CD4-positive, alpha-beta T cell treated with Interleukin-6 for 4 hours (primary cell): Measurements from ENCODE around the gene ANP32E.
A peak's percentile ranks its signal among the peaks of the same experiment; 100 is the strongest.

Experiments
- DNase-seq: peaks from one replicate; pipeline ENCODE4 v3.0.0-alpha.2; 2020; ENCODE audit warnings: mixed read lengths

ANP32E gene

DNA sequence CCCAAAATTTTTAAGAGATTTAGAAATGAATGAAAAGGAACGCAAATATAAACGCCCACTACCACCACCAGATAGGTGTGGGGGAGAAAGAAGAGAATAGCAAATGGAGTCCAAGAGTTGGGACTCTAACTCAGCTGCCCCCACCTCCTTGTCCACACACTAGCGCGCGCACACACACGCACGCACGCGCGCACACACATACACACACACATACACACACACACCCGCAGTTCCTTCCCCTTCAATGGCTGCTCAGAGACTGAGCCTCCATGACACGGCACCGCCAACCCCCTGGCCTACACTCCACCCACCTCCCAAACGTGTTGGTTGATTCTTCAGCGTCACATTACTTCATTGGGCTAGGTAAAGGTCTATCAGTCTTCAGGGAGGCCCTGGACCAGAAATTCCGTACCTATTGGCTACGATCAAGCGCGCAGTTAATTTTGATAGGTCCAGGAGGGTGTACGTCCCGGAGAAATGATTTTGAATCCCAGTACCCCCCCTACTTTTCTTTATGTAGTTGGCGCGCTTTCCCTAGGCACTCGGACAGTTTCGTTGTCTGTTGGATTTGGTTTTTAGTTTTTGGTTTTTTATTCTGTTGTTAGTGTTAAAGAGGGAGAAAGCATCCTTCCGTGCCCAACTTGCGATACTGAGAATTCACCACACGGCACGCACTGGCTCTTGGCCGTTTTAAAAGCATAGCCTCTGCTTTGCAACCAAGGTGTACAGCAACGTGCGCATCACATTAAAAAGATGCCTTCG, at the start of gene ANP32E:
TSS of gene ANP32E (minus strand) at position 261 of the 762 bp plus-strand sequence. CDS start 326 bp downstream, outside the sequence.
- peak; percentile 94 for DNase-seq

DNA sequence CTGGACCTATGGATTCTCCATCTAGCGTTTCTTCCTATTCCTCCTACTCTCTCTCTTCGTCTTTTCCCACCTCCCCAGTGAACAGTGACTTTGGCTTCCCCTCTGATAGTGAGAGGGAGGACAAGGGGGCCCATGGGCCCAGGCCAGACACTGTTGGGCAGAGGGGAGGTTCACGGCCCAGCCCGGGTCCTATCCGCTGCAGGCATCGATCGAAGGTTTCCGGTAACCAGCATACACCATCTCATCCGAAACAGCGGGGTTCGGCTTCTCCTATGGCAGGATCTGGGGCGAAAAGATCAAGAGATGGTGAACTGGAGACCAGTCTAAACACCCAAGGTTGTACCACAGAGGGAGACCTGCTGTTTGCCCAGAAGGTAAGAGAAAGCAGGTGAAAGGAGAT, 47.3 kb upstream of the ANP32E start:
- no peak for DNase-seq

DNA sequence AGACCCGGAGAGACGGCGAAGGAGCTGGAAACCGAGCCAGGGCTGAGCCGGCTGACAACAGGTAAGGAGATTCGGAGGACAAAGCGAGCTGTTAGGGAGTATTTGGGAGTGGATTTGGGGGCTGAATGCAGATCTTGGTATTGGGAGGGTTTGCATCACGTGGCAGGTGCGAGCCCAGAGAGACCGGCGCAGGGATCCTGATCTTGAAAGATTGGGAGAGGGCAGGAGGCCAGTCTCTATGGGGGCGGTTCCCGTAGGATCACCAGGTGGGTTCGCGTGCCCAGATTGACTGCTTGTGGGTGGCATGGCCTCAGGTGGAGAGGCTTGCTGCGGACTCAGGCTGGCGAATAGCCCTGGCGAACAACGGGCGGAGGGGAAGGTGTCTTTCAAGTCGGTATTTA, 46.6 kb upstream of the ANP32E start:
- DNase-seq = no peak

DNA sequence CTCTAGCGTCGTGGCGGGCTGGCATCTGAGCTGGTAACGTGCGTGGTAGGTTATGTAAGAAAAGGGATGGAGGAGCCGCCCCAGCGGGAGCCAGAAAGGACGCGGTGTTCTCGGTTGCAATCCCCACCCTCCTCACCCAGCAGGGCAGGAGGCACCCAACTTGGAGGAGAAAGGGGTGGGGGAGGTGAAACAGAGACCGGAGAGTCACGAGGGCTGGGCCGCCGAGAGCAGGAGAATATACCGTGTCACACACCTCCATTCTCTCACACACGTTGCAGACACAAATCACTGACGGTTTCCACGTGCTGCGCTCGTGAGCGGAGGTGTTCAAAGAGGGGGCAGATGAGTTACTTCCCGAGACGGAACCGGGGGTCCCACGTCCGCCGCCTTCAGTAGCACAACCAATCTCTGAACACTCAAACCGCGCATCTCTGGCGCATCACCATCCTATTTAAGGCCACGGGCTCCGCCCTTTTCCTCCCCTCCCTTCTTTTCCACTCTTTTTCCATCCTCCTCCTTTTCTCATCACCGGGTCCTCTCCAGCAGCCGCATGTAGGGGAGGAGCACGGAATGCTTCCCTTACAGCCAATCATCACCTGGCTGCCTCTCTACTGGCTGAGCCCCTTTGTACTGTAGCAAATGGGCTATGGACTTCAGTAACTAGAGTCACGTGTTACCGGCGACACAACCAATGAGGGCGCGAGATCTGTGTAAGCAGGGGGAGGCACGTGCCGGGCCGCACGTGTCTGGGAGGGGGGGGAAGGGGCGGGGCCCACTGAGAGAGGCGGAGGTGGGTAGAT, 46.0 kb upstream of the ANP32E start, which contains the start of gene CIART:
TSS of gene CIART (plus strand) at position 797 of the 800 bp plus-strand sequence. CDS start 714 bp downstream, outside the sequence.
- DNase-seq = peak; percentile 88

DNA sequence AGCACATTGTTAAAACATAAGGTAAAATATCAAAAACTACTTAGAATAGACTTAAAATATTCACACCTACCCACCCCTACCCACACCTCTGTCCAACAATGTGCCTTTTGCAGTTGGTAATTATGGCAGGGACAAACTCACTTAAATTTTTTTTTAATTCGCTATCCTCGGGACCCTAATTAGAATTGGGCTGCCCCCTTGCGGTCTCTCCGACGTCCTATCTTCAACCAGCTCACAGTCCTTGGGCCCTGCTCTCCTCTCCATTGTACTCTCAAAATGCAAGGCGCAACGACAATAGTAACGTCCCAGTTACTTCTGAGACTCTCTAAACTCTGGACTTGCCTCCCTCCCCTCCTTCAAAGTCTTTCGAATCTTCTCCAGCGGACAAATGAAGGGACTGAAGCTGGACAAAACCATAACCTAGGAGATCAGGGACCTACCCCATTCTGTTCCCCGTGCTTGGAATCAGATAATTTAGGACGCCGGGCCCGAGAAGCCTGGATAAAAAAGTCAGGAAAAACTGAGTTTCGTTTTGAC, 45.4 kb upstream of the ANP32E start:
- peak; percentile 76 for DNase-seq

DNA sequence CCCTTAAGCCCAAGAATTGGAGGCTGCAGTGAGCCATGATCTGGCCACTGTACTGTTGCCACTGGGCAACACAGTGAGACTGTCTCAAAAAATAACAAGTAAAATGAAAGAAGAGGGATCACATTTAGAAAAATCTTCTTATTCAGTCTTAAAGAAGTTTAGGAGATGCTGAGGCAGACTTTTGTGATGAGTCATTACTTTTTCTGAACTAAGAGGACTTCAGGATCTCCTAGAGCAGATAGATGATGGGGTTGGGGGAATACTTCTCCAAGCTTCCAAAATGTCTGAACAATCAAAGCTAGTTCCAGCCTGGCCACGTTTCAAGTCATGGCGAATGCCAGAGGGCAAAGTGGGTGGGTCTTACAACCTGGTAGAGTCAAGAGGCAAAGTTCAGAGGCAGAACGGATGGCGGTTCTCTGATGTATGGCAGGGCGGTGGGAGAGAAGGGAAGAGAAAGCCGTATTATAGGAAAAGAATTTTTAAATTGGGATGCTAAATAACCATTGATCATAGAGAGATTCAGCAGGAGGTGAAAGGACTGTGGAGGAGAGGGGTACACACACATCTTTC, 44.3 kb upstream of the ANP32E start:
- DNase-seq = no peak

DNA sequence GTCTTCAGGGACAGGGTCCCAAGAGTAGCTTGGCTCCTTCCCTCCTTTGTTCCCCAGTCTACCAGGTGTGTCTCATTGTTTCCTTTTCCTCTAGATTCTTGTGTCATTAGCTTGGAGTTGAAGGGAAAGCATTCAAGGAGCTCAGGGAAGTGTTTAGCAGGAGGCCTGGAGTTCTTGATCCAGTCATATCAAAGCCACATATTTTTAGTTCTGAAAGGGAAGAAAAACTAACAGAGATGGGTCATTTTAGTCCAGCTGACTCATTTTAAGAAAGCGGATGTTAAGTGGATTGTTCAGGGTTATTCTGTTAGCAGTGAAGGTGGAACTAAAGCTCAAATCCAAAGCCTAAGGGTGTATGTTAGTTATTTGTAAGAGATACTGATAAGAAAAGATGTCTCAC, 37.4 kb upstream of the ANP32E start:
- DNase-seq = no peak

DNA sequence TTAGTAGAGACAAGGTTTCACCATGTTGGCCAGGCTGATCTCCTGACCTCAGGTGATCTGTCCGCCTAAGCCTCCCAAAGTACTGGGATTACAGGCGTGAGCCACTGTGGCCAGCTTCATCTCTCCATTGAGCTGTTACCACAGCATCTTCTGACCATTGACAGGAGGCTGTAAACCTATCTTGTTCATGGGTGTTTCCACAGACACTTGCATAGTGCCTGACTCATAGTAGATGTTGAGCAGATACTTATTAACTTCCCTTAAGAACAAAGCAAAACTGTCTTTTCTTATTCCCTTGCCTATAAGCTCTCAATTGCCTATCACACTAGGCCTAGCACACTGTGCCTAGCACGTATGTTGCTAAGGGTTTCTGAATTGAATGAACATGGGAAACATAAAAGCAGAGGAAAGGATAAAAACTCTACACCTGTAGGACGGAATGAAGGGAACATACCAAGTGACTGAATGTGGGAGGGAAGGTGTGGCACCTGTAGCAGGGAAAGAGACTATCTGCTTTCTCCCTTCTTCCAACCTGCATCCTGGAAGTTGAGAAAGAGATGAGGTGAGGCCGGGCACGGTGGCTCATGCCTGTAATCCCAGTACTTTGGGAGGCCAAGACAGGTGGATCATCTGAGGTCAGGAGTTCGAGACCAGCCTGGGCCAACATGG, 35.5 kb upstream of the ANP32E start:
- DNase-seq = no peak

DNA sequence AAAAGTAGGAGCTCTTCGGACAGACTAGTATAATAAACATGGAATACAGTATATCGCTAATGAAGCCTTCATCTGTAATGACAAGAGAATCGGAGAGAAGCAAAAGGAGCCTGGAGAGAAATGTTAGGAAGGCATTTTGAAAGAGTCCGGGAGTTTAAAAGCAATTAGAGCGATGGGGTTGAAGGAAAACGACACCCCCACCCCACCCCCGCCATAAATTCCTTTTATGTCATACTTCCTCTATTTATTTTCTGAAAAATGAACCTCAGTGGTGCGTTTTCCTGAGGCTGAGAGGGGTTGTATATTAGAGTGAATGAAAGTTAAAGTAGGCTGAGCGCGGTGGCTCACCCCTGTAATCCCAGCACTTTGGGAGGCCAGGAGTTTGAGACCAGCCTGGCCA, 33.5 kb upstream of the ANP32E start:
- no peak for DNase-seq

DNA sequence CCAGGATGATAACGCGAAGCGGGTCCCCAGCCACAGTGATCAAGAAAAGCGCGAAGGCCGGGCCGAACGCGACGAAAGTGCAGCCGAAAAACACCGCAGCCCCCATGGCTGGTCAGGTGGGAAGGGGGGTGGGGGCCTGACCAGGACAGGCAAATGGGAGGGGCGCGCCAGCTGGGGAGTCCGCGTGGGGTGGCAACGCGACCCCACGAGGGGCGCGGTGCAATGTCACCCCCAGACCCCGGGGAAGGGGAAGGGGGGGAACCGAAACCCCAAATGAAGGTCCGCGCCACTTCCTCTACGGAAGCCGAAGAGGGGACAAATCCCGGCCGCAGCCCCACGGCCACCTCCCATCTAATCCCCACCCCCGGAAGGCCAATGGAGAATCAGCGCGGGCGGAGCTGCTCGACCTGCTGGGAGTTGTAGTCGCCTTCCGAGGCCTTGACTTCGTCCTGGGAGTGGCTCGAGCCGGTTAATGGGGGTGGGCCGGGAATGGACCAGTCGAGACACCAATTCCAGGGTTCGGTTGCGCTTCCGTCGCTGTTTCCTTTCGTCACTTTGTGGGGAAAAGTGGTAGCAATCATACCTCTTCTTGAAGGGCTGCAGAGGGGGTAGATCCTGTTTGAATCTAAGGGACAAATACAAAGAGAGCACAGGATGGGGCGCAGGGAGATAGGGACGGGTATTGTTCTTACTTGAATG, 32.9 kb upstream of the ANP32E start, which contains the start of gene APH1A:
TSS of gene APH1A (minus strand) at position 312 of the 699 bp plus-strand sequence. CDS start at position 106, 206 bp downstream.
- DNase-seq = peak; percentile 95

DNA sequence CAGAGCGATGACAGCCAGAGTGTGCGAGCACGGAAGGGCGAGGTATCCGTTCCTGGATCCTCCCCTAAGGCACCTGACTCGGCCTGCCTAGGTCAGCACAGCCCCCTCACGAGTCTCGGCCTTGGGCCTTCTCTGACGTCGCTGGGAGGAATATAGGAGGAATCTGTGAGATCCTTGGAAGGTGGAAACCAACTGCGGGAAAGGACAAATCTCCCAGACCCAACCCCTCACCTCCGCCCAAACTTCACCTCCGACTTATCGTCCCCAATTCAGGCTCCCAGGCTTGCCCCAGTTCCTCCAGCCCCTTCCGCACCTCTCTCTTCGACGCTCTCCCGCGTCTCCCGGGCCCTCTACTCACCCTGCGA, 32.4 kb upstream of the ANP32E start:
- DNase-seq = peak; percentile 37

DNA sequence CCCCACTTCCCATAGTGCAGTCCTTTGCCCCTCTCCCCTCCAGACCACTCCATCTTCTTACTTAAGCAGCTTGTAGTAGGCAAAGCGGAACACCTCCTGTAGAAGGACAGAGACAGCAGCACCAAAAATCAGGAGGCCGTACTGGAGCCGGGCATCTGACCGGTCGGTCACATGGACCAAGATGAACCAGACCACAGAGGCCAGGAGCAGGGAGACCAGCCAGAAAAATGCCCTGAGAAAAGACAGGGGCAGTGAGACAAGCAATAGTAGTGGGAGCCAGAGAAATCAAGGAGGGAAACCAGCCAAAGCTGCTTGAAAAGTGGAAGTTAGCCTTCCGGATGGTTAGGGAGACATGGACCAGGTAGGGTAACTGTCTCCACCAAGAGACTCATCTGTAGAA, 32.0 kb upstream of the ANP32E start:
- no peak for DNase-seq

DNA sequence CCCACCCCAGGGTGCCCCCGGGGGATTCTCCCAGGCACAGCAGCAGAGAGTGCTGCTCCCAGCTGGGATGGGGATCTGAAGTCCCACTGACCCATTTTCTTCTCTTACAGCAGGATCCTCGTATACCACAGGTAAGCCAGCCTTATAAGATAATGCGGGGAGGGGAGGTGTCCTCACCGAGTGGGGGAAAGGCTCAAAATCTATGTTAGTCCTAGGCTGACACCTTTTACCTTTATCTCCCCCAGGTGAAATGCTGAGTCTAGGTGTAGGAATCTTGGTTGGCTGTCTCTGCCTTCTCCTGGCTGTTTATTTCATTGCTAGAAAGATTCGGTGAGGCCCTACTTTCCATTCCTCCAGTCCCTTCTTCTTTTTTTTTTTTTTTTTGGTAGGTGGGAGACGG, 27.6 kb upstream of the ANP32E start:
- DNase-seq = no peak

DNA sequence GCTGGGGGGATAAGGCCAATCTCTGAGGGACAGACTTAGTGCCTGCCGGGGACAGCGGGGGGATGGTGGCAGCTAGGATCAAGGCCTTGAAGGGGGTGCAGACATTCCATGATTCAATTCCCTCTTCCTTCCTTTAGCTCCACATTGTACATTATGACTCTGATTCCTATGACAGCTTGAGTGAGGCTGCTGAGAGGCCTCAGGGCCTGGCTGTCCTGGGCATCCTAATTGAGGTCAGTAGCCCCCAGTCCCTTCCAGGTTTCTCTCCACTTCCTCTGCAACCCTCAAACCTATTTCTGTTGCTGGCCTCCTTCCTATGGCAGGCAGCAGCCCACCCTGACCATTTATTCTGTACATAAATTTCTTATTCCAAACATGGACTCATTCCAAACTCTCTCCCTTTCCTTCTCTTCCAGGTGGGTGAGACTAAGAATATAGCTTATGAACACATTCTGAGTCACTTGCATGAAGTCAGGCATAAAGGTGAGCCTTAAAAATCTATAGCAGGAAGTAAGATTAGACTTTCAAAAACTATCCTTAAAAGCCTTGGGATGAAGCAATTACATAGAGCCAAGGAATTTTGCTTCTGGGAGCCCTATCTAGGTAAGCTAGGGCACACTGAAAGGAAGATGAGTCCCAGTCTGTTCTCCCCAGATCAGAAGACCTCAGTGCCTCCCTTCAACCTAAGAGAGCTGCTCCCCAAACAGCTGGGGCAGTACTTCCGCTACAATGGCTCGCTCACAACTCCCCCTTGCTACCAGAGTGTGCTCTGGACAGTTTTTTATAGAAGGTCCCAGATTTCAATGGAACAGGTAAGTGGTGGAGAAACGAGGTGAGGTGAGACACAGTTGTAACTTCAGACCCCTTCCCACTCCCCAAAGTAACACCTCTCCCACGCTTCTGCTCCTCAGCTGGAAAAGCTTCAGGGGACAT, 26.7 kb upstream of the ANP32E start:
- DNase-seq = no peak

DNA sequence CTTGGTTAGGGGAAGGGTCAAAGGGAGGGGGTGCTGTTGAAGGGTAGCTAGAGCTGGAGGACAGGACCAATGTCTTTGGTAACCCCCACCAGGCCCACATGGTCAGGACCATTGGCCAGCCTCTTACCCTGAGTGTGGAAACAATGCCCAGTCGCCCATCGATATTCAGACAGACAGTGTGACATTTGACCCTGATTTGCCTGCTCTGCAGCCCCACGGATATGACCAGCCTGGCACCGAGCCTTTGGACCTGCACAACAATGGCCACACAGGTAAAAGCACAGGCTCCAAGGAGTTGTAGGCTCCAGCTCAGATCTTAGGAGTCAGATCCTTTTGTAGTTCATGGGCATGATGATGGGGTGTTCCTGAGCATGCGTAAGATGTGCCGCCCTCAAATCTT, 25.5 kb upstream of the ANP32E start:
- DNase-seq = no peak

DNA sequence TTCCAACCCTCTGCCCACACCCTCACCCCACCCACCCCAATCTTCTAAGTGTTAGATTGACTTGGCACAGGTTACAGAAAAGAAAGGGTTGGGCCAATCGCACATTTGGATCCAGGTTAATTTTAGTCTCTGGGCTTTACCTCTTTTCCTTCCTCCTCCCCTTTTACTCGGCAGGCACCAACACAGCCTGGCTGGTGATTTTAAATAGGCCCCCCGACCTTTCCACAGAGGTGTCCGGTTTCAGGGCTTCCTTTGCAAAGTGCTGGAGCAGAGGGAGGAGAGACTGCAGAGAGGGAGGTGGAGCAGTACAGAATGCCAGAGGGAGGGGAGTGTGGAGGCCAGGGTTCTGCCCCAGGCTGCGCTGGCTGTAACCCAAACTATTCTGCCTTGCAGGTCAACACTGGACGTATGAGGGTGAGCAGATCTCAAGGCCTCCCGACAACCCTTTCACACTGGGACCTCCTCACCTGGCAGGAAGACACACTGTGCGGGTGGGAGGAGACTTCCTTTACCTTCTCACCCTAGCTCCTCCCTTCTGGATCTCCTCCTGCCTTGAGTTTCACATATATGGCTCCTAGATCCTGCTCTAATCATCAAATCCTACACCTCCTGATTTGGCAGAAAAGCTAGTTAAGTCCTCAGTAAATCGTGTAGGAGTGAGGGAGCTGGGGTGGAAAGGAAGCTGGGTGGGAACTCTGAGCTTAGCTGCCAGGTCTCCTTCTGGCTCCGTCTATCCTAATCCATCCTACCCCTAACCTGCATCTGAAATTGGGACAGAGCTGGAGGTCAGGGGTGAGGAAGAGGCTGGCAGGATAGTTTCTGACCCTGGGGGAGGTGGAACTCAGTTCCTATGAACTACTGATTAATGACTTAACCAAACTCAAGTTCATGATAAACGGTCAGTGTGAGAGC, 24.1 kb upstream of the ANP32E start:
- DNase-seq = no peak

DNA sequence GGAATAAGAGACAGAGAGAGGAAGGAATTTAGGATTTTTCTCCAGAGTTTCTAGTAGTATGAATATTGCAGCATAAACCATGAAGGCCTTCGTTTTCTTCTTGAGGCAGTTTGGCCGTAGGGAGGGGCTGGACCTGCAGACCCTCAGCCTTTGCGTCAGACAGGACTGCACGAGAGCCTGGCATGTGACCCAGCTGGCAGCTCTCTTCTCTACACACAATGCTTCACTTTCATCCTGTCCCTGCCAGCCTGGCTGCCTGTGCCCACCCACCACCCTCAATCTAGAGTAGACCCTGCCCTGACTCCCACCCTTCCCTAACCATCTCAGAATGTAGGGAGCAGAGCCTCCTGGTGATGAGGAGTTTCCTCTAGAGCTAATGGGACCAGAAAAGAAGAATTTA, 23.3 kb upstream of the ANP32E start:
- no peak for DNase-seq

DNA sequence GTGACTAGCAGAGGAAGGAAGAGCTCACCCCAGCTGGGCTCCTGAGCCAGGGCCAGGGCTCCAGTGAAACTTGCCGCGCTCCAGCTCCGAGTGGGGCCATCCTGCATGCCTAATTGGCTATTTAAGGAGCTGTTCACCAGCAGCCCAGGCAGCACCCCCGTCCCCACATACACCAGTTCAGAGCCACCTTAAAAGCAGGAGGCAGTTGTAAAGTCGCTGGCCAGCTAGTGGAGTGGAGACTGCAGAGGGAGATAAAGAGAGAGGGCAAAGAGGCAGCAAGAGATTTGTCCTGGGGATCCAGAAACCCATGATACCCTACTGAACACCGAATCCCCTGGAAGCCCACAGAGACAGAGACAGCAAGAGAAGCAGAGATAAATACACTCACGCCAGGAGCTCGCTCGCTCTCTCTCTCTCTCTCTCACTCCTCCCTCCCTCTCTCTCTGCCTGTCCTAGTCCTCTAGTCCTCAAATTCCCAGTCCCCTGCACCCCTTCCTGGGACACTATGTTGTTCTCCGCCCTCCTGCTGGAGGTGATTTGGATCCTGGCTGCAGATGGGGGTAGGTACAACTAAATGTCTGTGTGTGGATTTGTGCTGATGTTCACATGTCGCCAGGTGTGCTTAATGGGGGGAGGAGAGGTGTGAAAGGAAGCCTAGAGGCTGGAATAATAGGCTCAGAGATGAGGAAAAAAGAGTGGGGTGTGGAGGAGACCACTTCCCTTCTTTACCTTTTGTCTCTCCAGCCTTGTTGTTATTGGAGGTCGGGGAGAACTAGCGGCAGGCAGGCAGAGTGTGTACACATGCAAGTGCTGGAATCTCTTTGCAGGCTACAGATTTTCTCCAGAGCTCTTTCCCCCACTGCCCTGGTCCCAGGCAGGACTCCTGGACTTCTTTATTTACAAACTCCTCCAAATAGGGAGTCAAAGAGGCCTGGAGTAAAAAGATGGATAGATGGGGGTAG, 22.0 kb upstream of the ANP32E start, which contains the start of gene CA14:
TSS of gene CA14 (plus strand) at position 151 of the 962 bp plus-strand sequence. CDS start at position 506, 355 bp downstream.
- DNase-seq = no peak
